K562 (cell line): ENCODE results near the gene C16orf74. TPM values are rescaled to one million over a fixed set of nuclear protein-coding genes. Genes with fewer than 3 reads are reported as not detected.

Source experiments
- ESRRA ChIP-seq: fragments of 450-650 bp; IDR thresholded peaks from 2 replicates; pipeline ENCODE4 v1.6.1; 2014; ENCODE audit warnings: low read depth, mild to moderate bottlenecking, moderate library complexity, borderline replicate concordance
- NR2C2 ChIP-seq, 2 experiments: fragments of 200-800 bp in 1 of 2; sonication (Bioruptor generic) in 1 of 2; sonication (generic) in 1 of 2; formaldehyde crosslinking in 1 of 2; IDR thresholded peaks; 2 replicates each; pipeline versions ENCODE4 v1.6.1 to v1.8.0; 2016 to 2022; ENCODE audit warnings: mild to moderate bottlenecking in 1 of 2, missing compliant biosample characterization in 1 of 2, missing genetic modification characterization in 1 of 2, missing genetic modification reagents in 1 of 2
- NUFIP1 ChIP-seq: fragments of 450-650 bp; IDR thresholded peaks from 2 replicates; pipeline ENCODE4 v1.6.1; 2018; ENCODE audit not compliant: partially characterized antibody
- POLR2H ChIP-seq: IDR thresholded peaks from 2 replicates; pipeline ENCODE4 v1.6.1; 2016; ENCODE audit warnings: missing genetic modification characterization, low read depth, mild to moderate bottlenecking, control low read depth, missing compliant biosample characterization, moderate library complexity
- polyA plus RNA-seq, 8 experiments: library from polyadenylated mRNA; depleted of rRNA in 4 of 8; stranded (reverse) in 5 of 8; unstranded in 3 of 8; fragments of >200 nt; fragmentation: Nextera tagmentation in 2 of 8; fragmentation: Illumina TruSeq in 1 of 8; extraction: Ambion mirVana in 2 of 8; extraction: Trizol in 1 of 8; gene quantifications; 2 replicates each; pipeline versions ENCODE4 v1.2.1 to v1.2.3, GENCODE V29; 2011 to 2014; ENCODE audit warnings: inconsistent platforms in 1 of 8, missing spikeins in 1 of 8
- total RNA-seq, 7 experiments: library from RNA; depleted of rRNA in 6 of 7; stranded (reverse); fragments of >200 nt in 6 of 7; fragmentation: Illumina TruSeq in 2 of 7; extraction: Trizol in 2 of 7; gene quantifications; 2 replicates each; pipeline versions ENCODE4 v1.2.1 to v1.2.3, GENCODE V29; 2011 to 2021; ENCODE audit warnings: low replicate concordance in 1 of 7
- TF ChIP-seq, protein P1 (sequence below): sonication (generic); formaldehyde crosslinking; IDR thresholded peaks from 2 replicates; pipeline ENCODE4 v1.8.0; 2023; ENCODE audit warnings: mild to moderate bottlenecking, missing genetic modification reagents
- TF ChIP-seq, protein P2 (sequence below): fragments of 450-650 bp; IDR thresholded peaks from 2 replicates; pipeline ENCODE4 v1.6.1; 2018; ENCODE audit not compliant: partially characterized antibody
- TF ChIP-seq, protein P3 (sequence below), 2 experiments: fragments of 450-650 bp; IDR thresholded peaks; 2 replicates each; pipeline ENCODE4 v1.6.1; 2016
- TF ChIP-seq, protein P4 (sequence below): sonication (generic); formaldehyde crosslinking; IDR thresholded peaks from 2 replicates; pipeline ENCODE4 v1.8.1; 2022; ENCODE audit warnings: missing genetic modification reagents

C16orf74 gene
- total and polyA plus RNA-seq, 9 of the 15 experiments (the other 6 are each of a cell fraction or from before 2014, with no cell fraction given), result not detected

DNA sequence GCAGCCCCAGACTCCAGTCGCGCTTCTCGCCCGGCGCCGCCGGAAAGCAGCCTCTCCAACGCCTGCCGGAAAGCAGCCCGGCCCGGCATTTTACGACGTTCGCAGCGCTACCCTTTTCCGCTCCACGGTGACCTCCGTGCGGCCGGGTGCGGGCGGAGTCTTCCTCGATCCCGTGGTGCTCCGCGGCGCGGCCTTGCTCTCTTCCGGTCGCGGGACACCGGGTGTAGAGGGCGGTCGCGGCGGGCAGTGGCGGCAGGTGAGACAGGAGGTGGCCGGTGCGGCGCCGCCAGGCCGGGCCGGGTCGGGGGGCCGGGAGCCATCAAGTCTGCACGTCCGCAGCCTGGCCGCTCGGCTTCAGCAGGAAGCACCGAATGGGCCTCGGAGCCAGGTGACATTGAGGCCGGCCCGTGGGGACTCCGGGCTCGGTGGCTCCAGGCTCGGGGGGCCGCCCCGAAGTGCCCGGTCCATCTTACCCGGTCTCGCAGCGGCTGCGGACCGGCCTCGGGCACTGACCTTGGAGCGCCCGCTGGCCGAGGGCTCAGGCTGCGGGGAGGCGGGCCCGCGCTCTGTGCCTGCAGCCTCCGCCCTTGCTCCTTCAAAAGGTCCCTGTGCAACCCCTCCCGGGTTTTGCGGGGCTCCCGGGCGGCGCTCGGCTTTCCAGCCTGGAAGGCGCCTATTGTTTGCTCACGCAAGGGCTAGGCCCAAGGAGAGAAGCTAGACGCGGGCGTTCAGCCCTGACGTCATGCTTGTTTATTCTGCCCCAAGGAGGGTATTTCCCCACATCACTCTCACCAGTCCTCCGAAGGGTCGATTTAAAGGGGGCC is 48.8 kb upstream of the C16orf74 start, which contains the start of the genes COX4I1 and EMC8 (continued):
- TF ChIP-seq, protein P1, sequence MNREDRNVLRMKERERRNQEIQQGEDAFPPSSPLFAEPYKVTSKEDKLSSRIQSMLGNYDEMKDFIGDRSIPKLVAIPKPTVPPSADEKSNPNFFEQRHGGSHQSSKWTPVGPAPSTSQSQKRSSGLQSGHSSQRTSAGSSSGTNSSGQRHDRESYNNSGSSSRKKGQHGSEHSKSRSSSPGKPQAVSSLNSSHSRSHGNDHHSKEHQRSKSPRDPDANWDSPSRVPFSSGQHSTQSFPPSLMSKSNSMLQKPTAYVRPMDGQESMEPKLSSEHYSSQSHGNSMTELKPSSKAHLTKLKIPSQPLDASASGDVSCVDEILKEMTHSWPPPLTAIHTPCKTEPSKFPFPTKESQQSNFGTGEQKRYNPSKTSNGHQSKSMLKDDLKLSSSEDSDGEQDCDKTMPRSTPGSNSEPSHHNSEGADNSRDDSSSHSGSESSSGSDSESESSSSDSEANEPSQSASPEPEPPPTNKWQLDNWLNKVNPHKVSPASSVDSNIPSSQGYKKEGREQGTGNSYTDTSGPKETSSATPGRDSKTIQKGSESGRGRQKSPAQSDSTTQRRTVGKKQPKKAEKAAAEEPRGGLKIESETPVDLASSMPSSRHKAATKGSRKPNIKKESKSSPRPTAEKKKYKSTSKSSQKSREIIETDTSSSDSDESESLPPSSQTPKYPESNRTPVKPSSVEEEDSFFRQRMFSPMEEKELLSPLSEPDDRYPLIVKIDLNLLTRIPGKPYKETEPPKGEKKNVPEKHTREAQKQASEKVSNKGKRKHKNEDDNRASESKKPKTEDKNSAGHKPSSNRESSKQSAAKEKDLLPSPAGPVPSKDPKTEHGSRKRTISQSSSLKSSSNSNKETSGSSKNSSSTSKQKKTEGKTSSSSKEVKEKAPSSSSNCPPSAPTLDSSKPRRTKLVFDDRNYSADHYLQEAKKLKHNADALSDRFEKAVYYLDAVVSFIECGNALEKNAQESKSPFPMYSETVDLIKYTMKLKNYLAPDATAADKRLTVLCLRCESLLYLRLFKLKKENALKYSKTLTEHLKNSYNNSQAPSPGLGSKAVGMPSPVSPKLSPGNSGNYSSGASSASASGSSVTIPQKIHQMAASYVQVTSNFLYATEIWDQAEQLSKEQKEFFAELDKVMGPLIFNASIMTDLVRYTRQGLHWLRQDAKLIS (CRISPR knock-in tag), result peak; percentile 78; the same call in 1 of the 2 replicates
- TF ChIP-seq ESRRA (peak; percentile 98), NUFIP1 (no peak), POLR2H (peak; percentile 38; the same call in 1 of the 2 replicates), NR2C2 (CRISPR knock-in tag; IDR thresholded peaks at IDR 0.05) (peak; percentile 84), NR2C2 (tag; IDR thresholded peaks at IDR 0.05) (peak; percentile 96)
- TF ChIP-seq, protein P2, sequence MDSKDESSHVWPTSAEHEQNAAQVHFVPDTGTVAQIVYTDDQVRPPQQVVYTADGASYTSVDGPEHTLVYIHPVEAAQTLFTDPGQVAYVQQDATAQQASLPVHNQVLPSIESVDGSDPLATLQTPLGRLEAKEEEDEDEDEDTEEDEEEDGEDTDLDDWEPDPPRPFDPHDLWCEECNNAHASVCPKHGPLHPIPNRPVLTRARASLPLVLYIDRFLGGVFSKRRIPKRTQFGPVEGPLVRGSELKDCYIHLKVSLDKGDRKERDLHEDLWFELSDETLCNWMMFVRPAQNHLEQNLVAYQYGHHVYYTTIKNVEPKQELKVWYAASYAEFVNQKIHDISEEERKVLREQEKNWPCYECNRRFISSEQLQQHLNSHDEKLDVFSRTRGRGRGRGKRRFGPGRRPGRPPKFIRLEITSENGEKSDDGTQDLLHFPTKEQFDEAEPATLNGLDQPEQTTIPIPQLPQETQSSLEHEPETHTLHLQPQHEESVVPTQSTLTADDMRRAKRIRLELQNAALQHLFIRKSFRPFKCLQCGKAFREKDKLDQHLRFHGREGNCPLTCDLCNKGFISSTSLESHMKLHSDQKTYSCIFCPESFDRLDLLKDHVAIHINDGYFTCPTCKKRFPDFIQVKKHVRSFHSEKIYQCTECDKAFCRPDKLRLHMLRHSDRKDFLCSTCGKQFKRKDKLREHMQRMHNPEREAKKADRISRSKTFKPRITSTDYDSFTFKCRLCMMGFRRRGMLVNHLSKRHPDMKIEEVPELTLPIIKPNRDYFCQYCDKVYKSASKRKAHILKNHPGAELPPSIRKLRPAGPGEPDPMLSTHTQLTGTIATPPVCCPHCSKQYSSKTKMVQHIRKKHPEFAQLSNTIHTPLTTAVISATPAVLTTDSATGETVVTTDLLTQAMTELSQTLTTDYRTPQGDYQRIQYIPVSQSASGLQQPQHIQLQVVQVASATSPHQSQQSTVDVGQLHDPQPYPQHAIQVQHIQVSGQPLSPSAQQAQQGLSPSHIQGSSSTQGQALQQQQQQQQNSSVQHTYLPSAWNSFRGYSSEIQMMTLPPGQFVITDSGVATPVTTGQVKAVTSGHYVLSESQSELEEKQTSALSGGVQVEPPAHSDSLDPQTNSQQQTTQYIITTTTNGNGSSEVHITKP, result no peak
- TF ChIP-seq, protein P3, sequence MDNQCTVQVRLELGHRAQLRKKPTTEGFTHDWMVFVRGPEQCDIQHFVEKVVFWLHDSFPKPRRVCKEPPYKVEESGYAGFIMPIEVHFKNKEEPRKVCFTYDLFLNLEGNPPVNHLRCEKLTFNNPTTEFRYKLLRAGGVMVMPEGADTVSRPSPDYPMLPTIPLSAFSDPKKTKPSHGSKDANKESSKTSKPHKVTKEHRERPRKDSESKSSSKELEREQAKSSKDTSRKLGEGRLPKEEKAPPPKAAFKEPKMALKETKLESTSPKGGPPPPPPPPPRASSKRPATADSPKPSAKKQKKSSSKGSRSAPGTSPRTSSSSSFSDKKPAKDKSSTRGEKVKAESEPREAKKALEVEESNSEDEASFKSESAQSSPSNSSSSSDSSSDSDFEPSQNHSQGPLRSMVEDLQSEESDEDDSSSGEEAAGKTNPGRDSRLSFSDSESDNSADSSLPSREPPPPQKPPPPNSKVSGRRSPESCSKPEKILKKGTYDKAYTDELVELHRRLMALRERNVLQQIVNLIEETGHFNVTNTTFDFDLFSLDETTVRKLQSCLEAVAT (IDR thresholded peaks at IDR 0.05), result no peak
- TF ChIP-seq, protein P4, sequence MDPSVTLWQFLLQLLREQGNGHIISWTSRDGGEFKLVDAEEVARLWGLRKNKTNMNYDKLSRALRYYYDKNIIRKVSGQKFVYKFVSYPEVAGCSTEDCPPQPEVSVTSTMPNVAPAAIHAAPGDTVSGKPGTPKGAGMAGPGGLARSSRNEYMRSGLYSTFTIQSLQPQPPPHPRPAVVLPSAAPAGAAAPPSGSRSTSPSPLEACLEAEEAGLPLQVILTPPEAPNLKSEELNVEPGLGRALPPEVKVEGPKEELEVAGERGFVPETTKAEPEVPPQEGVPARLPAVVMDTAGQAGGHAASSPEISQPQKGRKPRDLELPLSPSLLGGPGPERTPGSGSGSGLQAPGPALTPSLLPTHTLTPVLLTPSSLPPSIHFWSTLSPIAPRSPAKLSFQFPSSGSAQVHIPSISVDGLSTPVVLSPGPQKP (CRISPR knock-in tag), result no peak
